ENCODE measurements around the gene TPM4. TPM values are rescaled to one million over a fixed set of nuclear protein-coding genes. Genes with fewer than 3 reads are reported as not detected.

The TPM4 gene
- total and polyA plus RNA-seq, 7 donors: 24.3 to 57.3 (median 40.8) TPM

DNA sequence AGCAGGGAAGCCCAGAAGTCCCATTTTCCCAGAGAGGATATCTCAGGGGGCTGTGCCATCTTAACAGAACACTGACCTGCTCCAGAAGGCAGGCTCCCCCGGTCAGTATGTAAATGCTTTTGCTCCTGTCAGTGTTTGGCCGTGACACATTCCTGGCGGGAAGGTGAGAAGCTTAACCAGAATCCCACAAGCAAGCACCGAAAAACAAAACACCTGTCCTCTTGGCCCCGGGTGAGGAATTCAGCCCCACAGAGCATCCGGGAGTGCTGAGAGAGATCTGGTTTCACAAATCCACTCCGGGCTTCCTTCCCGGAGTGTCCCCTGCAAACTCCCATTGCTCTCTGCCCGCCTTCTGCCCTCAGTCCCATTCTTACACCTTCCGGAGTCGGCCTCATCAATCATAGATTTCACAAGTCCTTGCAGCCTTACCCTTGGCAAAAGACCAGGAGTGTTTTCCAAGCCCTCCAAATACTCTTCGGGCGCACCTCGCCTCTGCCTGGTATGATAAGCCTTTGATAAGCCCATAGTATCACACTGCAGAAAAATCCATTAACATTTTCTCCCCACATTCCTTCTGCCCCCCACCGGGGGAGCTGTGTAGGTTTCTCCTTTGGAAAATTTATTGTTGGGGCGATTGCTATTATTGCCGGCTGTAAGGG lies 12.2 kb downstream of the TPM4 start:
- DNase-seq: no peak
- peak; percentile 6 for TF ChIP-seq CTCF (IDR thresholded peaks at IDR 0.05)
- H3K27ac ChIP-seq: no peak overlapping the region
- 26 to 45% (median 31%) methylated on average over 17 of the region's 17 CpGs for WGBS, 3 donors
- H3K27me3 ChIP-seq (ENCODE audit: insufficient read depth in 3 of 3, low read length in 2 of 3): no peaks in the 10 kb centered on the region
- intact Hi-C loops (cut with DNase I): no loop called here
- no peak overlapping the region for H3K4me3 ChIP-seq
- H3K36me3 ChIP-seq (ENCODE audit: insufficient read depth in 1 of 2, low read depth in 1 of 2): peaks cover under 1 to 92% of the 10 kb centered on the region in 2 donors
- peaks cover 14% of the 10 kb centered on the region for H3K4me1 ChIP-seq
- peak in 3 of 4 donors; percentile 49 to 76 (median 61) for ATAC-seq
- H3K9me3 ChIP-seq: no peaks in the 10 kb centered on the region

GRCh38 chr19:16089010-16089846 lies 12.9 kb downstream of the TPM4 start:
- Histone ChIP-seq H3K4me1 (peaks cover 14% of the 10 kb centered on the region), H3K36me3 (ENCODE audit: insufficient read depth in 1 of 2, low read depth in 1 of 2) (peaks cover 2 to 93% of the 10 kb centered on the region in 2 donors), H3K9me3 (no peaks in the 10 kb centered on the region), H3K27me3 (ENCODE audit: insufficient read depth in 3 of 3, low read length in 2 of 3) (no peaks in the 10 kb centered on the region), H3K27ac (no peak overlapping the region), H3K4me3 (no peak overlapping the region)
- intact Hi-C loops (cut with DNase I): no loop called here
- no peak for TF ChIP-seq CTCF (IDR thresholded peaks at IDR 0.05)
- WGBS, 3 donors: 75 to 82% (median 77%) methylated on average over 10 of the region's 10 CpGs
- no peak for DNase-seq
- no peak for ATAC-seq

GRCh38 chr19:16091546-16092475 lies 15.5 kb downstream of the TPM4 start:
- DNase-seq (no peak), ATAC-seq (no peak)
- no peak for TF ChIP-seq CTCF (IDR thresholded peaks at IDR 0.05)
- Histone ChIP-seq H3K27ac (no peak overlapping the region), H3K4me3 (no peak overlapping the region), H3K36me3 (ENCODE audit: insufficient read depth in 1 of 2, low read depth in 1 of 2) (peaks cover 2 to 94% of the 10 kb centered on the region in 2 donors), H3K9me3 (no peaks in the 10 kb centered on the region), H3K4me1 (peaks cover 14% of the 10 kb centered on the region), H3K27me3 (ENCODE audit: insufficient read depth in 3 of 3, low read length in 2 of 3) (no peaks in the 10 kb centered on the region)
- WGBS, 3 donors: 96 to 99% (median 98%) methylated on average over 13 of the region's 13 CpGs
- intact Hi-C loops (cut with DNase I): no loop called here

- ATAC-seq: no peak
- H3K4me3 ChIP-seq: no peak overlapping the region
- WGBS, 3 donors: 76 to 84% (median 77%) methylated on average over 10 of the region's 10 CpGs
- intact Hi-C loops (cut with DNase I): no loop called here
- no peak for DNase-seq
- no peaks in the 10 kb centered on the region for H3K4me1 ChIP-seq
- H3K9me3 ChIP-seq: no peaks in the 10 kb centered on the region
- H3K27me3 ChIP-seq (ENCODE audit: insufficient read depth in 3 of 3, low read length in 2 of 3): no peaks in the 10 kb centered on the region
- no peak for TF ChIP-seq CTCF (IDR thresholded peaks at IDR 0.05)
- H3K36me3 ChIP-seq (ENCODE audit: insufficient read depth in 1 of 2, low read depth in 1 of 2): peaks cover 2 to 91% of the 10 kb centered on the region in 2 donors
- no peak overlapping the region for H3K27ac ChIP-seq
Measured at GRCh38 chr19:16094360-16095070, 18.2 kb downstream of the TPM4 start.
